NB4 (cell line): ENCODE results near the gene GALNT18.
"Not testable (repeated sequence)": the region's sequence is repeated elsewhere in the genome, so short reads cannot be mapped to it uniquely, and the experiment has no call there.

Experiments
- DNase-seq: peaks from one replicate; pipeline ENCODE4 v3.0.0; 2010; ENCODE audit warnings: low read depth
- H3K4me3 ChIP-seq: one replicate; pipeline ENCODE4 v1.5.1; 2011; ENCODE audit warnings: mild to moderate bottlenecking, low read depth, low read length, moderate library complexity
- MYC ChIP-seq: IDR thresholded peaks from 2 replicates; pipeline ENCODE4 v1.6.1; 2011; ENCODE audit warnings: low read depth, low read length
- POLR2A ChIP-seq: IDR thresholded peaks from 2 replicates; pipeline ENCODE4 v1.6.1; 2011; ENCODE audit warnings: mild to moderate bottlenecking; ENCODE audit not compliant: insufficient read length; ENCODE audit errors: extremely low read depth
- TF ChIP-seq, protein P1 (sequence below): IDR thresholded peaks from 2 replicates; pipeline ENCODE4 v1.6.1; 2011; ENCODE audit warnings: low read depth, low read length
- TF ChIP-seq, protein P2 (sequence below): IDR thresholded peaks from one replicate; pipeline ENCODE4 v1.5.1; 2012; ENCODE audit warnings: low read depth, low read length

Gene GALNT18

DNA sequence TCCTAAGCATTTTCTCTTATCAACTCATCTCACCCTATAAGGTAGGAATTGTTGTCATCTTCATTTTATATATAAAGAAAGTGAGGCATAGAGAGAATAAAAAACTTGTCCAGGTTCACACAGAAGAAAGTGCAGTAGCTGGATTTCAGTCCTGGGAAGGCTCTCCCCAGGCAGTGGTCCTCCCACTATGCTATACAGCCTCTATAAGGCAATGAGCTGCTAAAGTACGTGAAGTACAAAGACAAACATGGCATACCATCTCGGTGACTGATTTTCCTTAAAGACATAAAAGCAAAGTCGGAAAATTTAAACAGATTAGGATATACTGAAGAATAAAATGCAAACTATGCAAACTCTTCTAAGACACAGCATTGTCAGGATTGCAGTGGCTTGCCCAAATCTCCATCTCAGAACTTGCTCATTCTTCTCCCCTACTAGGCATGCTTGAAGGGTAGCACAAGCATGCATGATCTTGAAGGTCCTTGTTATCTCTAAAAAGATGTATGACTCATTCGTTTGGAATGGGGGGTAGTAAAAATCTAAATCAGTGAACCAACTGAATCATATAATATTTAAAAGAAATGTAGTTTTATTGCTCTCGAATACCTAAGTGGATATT is 171.0 kb downstream of the GALNT18 start:
- no peak for DNase-seq
- TF ChIP-seq, protein P1, sequence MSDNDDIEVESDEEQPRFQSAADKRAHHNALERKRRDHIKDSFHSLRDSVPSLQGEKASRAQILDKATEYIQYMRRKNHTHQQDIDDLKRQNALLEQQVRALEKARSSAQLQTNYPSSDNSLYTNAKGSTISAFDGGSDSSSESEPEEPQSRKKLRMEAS, result no peak
- TF ChIP-seq POLR2A, result no peak
- TF ChIP-seq, protein P2, sequence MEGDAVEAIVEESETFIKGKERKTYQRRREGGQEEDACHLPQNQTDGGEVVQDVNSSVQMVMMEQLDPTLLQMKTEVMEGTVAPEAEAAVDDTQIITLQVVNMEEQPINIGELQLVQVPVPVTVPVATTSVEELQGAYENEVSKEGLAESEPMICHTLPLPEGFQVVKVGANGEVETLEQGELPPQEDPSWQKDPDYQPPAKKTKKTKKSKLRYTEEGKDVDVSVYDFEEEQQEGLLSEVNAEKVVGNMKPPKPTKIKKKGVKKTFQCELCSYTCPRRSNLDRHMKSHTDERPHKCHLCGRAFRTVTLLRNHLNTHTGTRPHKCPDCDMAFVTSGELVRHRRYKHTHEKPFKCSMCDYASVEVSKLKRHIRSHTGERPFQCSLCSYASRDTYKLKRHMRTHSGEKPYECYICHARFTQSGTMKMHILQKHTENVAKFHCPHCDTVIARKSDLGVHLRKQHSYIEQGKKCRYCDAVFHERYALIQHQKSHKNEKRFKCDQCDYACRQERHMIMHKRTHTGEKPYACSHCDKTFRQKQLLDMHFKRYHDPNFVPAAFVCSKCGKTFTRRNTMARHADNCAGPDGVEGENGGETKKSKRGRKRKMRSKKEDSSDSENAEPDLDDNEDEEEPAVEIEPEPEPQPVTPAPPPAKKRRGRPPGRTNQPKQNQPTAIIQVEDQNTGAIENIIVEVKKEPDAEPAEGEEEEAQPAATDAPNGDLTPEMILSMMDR, result no peak
- no peak for TF ChIP-seq MYC

DNA sequence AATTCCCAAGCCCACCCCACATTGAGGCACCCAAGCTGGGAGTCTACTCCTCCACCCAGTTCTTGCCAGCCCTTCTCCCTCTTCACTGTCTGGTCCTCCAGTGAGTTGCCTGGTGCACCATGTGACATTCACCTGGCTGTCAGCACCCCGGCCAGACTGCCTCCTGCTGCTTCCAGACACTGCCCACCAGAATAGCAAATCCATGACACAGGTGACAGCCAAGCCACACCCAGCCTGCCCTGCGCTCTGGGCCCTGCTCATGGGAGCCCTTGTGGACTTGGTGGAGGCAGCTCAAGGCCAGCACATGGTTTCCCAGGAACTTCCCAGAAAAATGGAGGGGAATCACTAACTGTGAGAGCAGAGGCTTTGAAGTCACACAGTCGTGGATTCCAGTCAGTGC is 172.5 kb downstream of the GALNT18 start:
- TF ChIP-seq, protein P1, result no peak
- TF ChIP-seq, protein P2, result no peak
- TF ChIP-seq MYC (no peak), POLR2A (no peak)
- H3K4me3 ChIP-seq, result no peak overlapping the region
- no peak for DNase-seq

More for the DNA sequence above, 171.0 kb downstream of the GALNT18 start:
- no peak overlapping the region for H3K4me3 ChIP-seq

DNA sequence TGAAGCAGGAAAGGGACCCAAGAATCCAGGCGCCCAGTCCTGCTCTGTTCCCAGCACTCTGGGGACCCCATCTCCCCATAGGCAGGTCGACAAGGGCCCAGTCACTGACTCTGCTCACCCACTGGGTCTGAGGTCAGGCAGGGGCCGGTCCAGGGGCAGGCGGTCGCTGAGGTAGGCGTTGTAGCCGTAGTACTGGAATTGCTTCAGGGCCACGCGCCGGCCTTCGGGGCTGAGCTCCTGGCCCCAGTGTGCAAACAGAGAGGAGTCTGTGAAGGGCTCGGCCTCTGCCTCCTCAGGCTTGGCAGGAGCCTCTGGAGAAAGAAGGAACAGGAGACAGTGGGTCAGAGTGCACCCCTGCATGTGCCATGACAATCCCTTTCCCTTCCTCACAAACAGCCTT is 173.2 kb downstream of the GALNT18 start:
- TF ChIP-seq, protein P2, result no peak
- TF ChIP-seq POLR2A, result no peak
- TF ChIP-seq, protein P1, result no peak
- TF ChIP-seq MYC, result no peak
- no peak overlapping the region for H3K4me3 ChIP-seq
- no peak for DNase-seq

DNA sequence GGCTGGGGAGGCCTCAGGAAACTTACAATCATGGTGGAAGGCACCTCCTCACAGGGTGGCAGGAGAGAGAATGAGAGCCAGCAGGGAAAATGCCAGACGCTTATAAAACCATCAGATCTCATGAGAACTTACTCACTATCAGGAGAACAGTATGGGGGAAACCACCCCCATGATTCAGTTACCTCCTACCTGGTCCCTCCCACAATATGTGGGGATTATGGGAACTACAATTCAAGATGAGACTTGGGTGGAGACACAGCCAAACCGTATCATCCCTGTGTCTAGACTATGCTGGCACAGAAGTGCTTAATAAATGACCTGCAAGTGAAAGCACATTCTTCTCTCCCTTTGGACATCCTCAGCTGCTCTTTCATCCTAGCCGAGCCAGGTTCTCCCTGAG is 174.2 kb downstream of the GALNT18 start:
- DNase-seq, H3K4me3 ChIP-seq: not testable (repeated sequence)

DNA sequence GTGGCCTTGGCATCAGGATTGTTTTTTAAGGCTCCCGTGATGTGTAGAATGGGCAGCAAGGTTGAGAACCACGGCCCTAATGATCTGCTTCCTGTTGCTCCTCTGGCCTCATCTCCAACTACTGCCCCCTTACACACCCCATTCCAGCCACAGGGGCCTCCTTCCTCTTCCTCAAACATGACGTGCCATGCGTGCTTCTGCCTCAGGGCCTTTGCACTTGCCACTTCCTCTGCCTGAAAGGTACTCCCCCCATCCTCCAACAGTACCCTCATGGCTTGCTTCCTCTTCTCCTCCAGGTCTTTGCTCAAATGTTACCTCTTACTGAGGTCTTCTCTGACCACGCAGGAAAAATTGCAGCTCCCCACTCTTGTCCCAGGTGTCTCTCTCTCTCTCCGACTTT is 174.8 kb downstream of the GALNT18 start:
- no peak overlapping the region for H3K4me3 ChIP-seq
- TF ChIP-seq, protein P2, result no peak
- no peak for TF ChIP-seq MYC
- TF ChIP-seq, protein P1, result no peak
- TF ChIP-seq POLR2A, result no peak
- peak; percentile 65 for DNase-seq

DNA sequence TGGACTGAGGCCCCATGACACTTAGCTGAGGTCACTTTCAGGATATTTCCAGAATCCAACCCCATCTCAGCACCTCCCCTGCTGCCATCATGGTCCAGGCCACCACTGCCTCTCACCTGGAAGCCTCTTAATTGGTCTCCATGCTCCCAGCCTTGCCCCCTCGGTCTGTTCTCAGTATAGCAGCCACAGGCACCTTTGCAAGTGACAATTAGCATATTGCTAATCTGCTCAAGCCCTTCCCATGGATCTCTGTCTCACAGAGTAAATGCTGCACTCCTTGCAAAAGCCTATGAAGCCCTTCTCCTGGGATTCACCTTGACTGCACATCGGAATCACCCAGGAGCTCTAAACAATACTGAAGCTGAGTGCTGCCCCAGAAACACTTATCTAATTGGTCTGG is 175.2 kb downstream of the GALNT18 start:
- DNase-seq, result no peak
- no peak for TF ChIP-seq MYC
- TF ChIP-seq, protein P2, result no peak
- no peak for TF ChIP-seq POLR2A
- TF ChIP-seq, protein P1, result no peak
- no peak overlapping the region for H3K4me3 ChIP-seq
